Measurements from ENCODE around the gene RPL18.
"Not testable (repeated sequence)": the region's sequence is repeated elsewhere in the genome, so short reads cannot be mapped to it uniquely, and the experiment has no call there.

The RPL18 gene

DNA sequence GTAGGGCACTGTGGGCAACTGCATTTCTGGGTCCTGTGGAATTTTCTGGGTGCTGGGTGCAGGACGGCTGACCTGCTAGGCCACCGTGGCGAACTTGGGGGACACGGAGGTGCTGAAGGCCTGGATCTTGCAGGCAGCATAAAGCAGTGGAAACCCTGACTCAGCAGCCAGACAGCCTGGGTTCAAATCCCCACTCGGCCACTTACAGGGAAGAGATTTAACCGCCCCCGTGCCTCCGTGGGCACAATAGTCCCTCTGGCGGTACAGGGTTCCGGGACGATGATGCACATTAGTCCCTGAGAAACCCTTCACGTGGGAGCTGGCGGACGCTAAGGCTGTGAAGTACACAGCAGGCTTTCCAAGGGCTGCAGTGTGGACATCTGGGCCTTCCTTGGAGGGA, 7.1 kb downstream of the RPL18 start:
- no peak for DNase-seq

DNA sequence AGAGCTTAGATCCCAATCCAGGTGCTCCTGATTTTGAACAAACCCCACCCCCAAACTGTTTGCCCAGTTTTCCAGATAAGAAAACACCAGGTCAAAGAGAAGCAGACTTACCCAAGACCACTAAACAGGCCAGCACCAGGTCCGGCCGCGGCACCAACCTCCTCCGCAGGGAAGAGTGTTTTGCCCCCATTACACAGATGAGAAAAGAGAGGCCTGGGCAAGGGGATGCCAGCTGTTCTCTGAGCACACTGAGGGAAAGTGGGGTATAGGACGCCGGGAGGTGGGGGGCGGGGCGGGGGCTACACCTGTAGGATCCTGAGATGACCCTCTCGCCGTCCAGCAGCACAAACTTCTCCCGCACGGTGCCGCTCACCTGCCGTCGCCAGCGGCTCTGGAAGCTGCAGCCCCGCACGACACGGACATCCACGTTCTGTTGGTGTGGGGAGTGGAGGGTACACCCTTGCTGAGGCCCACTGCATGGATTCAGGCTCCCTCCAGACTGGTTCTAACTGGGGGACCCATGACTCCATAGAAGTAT, 9.3 kb downstream of the RPL18 start:
- no peak for DNase-seq

DNA sequence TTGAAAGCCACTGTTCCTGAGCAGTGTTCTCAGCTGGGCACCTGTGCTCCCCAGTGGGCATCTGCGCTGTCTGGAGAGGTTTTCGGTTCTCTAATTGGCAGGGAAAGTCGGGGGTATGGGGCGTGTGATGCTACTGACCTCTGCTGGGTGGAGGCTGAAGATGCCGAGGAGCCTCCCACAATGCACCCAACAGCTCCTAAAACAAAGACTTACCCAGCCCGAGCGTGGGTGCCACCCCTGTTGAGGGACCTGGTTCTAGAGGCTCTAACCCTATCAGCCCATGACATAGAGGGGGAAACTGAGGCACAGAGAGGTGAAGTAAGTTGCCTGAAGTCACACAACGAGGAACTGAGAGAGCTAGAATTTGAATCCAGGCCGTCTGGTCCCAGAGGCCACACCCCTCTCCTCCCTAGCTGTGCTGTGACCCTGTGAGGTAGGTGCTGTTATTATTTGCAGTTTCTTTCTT, 10.1 kb downstream of the RPL18 start:
- DNase-seq: peak; percentile 62

DNA sequence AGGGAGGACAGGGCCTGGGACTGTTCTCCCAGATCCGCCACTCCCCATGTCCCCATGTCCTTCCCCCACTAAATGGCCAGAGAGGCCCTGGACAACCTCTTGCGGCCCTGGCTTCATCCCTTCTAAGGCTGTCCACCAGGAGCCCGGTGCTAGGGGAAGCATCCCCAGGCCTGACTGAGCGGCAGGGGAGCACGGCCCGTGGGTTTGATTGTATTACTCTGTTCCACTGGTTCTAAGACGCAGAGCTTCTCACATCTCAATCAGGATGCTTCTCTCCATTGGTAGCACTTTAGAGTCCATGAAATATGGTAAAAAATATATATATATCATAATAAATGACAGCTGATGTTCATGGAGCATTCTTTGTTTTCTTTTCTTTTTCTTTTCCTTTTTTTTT, 11.6 kb downstream of the RPL18 start:
- no peak for DNase-seq

DNA sequence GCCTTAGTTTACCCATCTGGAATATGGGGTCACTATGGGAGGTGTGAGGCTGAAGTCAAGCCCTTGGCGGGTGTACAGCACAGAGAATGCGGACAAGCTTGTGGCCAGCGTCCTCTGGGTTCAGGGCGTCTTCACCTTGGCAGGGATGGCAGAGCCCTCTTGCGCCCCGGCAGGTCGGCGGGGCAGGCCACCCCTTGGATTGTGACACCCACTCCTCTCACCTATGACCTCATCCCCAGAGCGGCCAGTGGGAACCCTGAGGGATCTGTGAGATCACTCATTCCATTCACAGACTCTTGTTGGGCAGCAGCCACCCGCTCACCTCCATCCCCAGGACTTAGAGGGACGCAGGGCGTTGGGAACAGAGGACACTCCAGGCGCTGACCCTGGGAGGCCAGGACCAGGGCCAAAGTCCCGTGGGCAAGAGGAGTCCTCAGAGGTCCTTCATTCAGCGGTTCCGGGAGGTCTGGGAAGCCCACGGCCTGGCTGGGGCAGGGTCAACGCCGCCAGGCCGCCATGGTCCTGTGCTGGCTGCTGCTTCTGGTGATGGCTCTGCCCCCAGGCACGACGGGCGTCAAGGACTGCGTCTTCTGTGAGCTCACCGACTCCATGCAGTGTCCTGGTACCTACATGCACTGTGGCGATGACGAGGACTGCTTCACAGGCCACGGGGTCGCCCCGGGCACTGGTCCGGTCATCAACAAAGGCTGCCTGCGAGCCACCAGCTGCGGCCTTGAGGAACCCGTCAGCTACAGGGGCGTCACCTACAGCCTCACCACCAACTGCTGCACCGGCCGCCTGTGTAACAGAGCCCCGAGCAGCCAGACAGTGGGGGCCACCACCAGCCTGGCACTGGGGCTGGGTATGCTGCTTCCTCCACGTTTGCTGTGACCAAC, 12.3 kb downstream of the RPL18 start, which contains the start of gene SPACA4:
SPACA4 (plus strand) TSS at position 280 of the 896 bp plus-strand sequence; CDS start at position 517, 237 bp downstream.
- DNase-seq: no peak

DNA sequence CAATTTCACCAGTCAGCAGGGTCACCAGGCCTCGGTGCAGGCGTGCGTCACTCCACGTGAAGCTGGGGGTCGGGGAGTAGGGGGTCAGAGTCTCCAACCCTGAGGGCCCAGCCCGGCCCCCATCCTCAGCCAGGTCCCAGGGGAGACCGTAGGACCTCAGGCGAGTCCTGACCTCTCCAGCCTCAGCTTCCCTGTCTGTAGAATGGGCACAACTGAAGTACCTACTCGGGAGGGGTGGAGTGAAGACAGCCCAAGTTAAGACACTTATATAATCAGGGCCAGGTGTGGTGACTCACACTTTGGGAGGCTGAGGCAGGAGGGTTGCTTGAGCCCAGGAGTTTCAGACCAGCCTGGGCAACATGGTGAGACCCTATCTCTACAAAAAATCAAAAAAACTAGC, 15.1 kb downstream of the RPL18 start:
- DNase-seq: no peak

DNA sequence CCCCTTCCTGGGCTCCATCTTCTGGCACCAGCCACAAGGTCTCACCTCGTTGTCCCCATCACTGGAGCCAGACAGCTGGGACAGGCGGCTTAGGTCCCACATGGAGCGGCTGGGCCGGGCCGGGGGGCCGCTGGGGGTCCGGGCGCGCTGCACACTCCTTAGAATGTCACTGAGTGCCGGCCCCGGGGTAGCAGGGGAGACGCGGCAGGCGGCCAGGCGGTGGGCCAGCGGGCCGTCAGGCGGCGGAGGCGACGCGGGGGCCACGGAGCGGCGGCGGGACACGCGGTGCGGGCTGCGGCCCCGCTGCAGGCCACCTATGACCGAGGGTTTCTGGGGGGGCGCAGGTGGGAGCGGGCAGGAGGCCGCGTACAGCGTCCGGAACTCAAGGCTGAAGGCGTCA, 15.5 kb downstream of the RPL18 start:
- no peak for DNase-seq

DNA sequence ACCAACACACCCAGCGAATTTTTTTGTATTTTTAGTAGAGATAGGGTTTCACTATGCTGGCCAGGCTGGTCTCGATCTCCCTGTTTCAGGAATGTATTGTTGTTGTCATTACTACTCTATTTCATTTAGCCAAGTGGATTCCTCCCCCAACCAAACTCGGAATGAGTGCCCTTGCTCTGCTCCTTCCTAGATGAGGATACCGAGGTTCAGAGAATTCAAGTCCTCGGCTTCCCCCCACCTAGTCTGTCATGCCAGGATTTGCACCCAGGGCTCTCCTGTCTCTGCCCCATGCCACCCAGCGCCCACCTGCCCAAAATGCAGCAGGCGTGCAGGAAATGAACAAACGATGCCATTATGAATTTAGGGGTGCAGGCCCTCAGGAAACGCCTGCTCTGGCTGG, 16.0 kb downstream of the RPL18 start:
- no peak for DNase-seq

DNA sequence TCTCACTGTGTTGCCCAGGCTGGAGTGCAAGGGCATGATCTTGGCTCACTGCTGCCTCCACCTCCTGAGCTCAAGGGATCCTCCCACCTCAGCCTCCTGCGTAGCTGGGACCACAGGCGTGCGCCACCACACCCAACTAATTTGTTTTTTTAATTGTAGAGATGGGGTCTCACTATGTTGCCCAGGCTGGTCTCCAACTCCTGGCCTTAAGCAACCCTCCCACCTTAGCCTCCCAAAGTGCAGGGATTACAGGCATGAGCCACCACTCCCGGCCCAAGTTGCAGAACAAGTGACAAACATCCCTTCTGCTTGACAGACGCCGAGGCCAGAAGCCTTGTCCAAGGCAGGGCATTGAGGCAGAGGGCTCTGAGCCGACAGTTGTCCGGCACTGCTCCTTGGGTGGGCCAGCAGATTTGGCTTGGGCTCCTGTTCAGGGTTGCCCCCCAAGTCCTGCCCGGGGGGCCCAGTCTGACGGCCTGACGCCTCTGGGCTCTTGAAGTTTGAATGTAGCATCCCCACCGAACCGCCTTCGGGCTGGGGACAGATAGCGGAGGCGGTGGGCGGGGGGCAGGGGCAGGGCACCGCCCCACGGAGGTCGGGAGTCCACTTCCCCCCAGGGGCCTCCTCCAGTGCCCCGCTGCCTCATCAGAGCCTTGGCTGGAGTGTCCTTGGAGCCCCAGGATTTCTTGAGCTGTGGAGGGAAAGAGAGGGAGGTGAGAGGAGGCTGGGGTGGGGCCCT, 18.1 kb downstream of the RPL18 start:
- DNase-seq: no peak

DNA sequence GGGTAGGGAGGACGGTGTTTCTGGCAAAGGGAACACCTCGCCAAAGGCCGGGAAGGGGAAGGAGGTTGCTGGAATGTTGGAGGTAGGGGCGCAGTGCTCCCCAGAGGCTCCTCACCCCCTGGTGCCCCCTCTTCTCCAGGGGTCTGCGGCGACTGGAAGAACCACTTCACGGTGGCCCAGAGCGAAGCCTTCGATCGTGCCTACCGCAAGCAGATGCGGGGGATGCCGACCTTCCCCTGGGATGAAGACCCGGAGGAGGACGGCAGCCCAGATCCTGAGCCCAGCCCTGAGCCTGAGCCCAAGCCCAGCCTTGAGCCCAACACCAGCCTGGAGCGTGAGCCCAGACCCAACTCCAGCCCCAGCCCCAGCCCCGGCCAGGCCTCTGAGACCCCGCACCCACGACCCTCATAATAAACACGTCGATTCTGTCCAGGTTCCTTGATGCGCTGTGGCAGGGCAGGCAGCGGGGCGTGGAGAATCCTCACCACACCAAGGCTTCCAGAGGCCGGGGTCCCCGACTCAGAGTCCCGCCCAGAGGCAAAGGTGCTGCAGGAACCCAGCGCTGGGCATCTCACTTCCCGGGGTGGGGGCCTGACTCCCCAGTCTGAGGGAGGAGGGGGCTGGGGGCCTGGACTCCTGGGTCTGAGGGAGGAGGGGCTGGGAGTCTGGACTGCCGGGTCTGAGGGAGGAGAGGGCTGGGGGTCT, 19.8 kb downstream of the RPL18 start:
- no peak for DNase-seq

DNA sequence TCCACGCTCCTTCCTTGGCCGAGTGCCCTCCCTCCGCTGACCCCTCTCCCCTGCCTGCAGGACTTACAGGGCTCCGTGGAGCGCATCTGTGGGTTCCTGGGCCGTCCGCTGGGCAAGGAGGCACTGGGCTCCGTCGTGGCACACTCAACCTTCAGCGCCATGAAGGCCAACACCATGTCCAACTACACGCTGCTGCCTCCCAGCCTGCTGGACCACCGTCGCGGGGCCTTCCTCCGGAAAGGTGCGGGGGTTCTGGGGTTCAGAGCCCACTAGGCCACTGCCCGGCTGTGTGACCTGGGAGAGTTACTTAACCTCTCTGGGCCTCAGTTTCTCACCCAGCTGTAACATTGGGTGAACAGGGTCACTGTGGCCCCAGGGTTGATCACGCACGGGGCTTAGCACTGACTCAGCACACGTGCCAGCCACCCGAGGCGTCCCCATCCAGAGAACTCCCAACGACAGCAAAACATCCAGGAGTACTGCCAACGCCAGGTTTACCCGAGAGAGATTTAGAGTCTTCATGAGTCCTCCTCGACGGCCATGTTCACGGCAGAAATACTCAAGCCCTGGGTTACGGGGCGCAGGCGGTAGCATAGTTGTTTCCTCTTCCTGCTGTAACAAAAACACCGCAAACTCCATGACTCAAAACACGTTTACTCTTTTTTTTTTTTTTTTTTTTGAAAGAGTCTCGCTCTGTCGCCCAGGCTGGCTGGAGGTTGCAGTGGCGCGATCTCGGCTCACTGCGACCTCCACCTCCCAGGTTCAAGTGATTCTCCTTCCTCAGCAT, 22.1 kb downstream of the RPL18 start:
- no peak for DNase-seq

DNA sequence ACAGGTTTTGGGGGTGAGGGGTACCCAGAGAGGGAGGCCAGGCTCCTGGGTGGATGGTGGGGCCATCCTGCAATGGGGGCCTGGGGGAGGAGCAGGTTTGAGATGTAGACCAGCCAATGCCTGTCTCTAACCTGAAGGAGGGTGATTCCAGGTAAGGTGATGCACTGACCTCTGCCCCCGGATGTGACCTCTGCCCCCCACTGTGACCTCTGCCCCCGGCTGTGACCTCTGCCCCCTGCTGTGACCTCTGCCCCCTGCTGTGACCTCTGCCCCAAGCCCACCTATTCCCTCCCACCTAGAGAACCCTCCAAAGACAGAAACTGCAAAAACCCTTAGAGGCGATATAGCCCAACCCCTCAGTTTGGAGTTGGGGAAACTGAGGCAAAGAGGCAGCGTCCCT, 22.7 kb downstream of the RPL18 start:
- no peak for DNase-seq

DNA sequence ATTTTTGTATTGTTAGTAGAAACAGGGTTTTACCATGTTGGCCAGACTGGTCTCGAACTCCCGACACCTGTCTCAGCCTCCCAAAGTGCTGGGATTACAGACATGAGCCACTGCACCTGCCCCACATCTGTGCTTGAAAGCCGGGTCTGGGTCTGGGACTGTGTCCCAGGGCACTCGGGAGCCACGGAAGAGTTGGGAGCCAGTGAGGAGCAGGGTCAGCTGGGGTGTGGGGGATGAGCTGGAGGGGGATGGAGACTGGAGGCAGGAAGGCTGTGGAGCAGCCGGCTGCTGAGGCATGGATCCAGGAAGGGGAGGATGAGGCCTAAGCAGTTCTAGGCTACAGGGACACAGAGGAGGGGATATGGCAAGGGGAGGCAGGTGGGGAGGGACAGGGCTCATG, 23.1 kb downstream of the RPL18 start:
- no peak for DNase-seq

DNA sequence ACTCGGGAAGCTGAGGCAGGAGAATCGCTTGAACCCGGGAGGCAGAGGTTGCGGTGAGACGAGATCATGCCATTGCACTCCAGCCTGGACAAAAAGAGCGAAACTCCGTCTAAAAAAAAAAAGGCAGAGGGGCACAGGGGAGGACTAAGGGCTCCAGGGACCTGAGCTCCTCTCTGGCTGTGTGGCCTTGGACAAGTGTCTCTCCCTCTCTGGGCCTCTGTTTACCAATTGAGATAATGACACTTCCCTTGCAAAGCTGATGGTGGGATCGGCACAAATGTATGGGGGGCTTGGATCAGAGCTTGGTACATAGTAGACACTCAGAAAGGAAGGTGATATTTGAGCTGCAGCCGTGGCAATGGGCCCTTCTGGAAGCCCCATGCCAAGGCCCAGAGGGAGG, 23.8 kb downstream of the RPL18 start:
- no peak for DNase-seq

DNA sequence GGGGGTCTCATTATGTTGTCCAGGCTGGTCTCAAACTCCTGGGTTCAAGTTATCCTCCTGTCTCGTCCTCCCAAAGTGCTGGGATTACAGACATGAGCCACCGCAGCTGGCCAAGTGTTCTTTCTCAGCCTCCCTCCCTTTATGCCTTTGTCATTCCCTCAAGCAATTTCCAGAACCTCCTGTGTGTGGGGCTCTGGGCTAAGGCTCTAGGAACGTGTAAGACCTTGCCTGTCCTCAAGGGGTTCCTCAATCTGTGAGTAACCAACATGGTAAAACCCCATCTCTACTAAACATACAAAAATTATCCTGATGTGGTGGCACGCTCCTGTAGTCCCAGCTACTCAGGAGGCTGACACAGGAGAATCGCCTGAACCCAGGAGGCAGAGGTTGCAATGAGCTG, 28.0 kb downstream of the RPL18 start:
- no peak for DNase-seq

DNA sequence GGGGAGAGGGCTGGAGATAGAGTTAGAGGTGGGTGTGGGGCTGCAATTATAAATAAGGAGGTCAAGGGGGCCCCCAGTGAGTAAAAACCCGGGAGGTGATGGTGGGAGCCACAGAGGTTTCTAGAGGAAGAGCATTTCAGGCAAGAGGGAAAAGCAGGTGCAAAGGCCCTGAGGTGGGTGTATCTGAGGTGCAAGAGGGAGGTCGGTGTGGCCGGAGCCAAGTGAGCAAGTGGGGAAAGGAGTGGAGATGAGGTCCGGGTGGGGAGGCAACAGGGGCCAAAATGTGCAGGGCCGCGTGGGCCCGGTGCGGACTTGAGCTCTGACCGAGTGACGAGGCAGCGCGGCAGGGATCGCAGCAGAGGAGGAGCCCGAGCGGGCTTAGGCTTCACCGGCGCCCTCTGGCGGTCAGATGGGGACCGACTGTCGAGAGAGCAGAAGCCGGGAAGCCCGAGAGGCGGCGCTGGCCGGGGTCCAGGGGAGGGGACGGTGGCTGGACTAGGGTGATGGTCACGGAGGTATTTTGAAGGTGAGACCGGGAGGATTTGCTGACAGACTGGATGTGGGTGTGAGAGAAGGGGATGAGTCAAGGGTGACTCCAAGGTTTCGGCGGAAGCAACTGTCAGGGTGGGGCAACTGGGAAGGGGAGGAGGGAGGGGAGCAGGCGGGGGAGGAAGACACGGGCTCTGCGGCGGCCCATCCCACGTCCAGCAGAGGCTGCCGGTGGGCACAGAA, 30.1 kb downstream of the RPL18 start:
- peak; percentile 83 for DNase-seq

DNA sequence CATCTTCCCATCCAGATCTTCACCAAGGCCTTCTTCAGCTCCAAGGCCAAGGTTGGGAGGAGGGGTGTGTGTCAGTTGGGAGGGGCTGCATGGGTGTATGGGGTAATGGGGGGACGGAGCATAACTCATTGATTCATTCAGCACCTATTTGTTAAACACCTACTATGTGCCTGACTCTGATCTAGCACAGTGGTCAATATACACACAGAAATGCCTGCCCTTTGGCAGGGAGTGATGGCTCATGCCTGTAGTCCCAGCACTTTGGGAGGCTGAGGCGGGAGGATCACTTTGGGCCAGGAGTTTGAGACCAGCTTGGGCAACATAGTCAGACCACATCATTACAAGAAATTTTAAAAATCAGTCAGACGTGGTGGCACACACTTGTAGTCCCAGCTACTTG, 31.6 kb downstream of the RPL18 start:
- DNase-seq: no peak

DNA sequence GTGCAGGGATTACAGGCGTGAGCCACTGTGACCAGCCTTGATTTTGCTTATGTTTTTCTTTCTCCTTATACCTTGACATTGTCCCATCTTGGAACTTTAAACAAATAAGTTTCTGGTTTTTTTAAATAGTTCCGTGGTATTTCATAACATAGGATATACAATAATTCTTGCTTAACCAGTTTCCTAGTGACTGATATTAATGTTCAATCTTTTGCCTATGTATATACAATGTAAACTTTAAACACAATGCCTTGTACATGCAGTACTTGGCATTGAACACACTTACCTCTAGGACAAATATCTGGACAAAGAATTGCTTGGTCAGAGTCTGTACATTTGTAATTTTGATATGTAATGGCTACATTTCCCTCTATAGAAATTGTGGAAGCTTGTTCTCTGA, 36.8 kb downstream of the RPL18 start:
- DNase-seq: no peak

DNA sequence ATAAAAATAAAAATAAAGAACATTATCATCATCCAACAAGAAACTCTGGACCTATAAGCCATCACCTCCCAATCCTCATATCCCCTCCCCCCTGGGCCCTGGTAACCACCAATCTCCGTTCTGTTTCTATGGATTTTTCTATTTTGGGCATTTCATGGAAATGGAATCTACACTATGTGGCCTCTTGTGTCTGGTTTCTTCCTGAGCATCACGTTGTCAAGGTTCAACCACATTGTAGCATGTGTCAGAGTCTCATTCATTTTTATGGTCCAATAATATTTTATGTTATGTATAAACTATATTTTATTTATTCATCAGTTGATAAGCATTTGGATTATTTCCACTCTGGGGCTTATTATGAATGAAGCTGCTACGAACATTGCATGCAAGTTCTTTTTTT, 40.1 kb downstream of the RPL18 start:
- no peak for DNase-seq

DNA sequence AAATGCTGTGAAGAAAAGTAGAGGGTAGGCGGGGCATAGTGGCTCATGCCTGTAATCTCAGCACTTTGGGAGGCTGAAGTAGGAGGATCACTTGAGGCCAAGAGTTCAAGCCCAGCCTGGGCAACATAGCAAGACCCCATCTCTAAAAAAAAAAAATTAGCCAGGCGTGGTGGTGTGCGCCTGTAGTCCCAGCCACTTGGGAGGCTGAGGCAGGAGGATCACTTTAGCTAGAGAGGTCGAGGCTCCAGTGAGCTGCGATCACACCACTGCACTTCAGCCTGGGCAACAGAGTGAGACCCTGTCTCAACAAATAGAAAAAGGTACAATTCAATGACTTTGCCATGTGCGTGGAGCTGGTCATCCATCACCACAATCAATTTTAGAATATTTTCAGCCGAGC, 41.1 kb downstream of the RPL18 start:
- DNase-seq: not testable (repeated sequence)

DNA sequence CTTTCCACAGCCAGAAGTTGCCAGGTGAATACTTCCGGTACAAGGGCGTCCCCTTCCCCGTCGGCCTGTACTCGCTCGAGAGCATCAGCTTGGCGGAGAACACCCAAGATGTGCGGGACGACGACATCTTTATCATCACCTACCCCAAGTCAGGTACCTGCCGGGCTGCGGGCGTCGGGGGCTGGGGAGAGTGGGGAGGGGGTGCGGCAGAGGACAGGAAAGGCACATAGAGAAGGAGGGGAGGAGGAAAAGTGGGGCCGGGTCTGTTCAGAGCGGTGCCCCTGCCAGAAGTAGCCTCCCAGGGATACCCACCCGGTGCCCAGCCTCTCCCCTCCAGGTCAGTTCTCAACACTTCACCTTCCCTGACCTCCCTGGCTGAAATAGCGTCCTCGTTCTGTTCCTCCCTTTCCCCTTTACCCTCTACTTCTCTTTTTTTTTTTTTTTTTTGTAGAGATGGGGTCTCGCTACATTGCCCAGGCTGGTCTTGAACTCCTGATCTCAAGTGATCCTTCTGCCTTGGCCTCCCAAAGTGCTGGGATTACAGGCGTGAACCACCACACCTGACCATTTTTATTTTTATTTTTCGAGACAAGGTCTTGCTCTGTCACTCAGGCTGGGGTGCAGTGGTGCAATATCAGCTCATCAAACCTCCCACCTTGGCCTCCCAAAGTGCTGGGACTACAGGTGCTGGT, 42.9 kb downstream of the RPL18 start:
- no peak for DNase-seq

All from NCI-H1694 (cell line).